ENCODE measurements around the gene PARD3.

The PARD3 gene

DNA sequence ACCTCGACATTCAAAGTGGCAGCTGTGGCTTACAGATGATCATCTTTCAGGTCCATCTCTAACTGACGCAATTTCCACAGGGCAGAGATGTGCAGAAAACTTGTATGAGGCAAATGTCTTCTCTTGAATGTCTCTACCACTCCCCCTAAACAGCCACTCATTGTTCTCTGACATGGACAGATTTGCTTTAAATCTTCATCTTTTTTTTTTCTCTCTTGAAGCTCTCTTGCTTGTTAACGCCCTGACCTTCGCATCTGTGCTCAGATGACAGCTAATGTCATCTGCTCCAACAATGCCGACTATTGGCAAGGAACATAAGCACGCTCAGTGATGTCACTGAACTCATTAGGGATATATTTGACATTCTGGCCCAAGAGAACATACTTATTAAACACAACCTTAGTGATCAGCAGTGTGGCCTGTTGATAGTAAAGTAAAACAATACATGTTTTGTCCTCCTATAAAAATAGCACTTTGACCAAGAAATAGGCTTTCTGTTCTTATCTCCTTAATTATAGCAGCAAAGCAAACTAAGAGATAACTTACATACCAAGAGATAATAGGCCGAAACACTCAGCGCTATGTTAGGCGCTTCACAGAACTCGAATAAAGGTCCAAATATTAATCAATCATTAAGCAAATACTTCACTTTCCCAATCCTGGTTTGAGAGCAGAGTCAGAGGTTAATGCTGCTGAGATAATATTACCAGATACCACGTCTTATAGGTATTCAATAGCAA is 583.5 kb downstream of the PARD3 start:
- H3K9me3 ChIP-seq (ENCODE audit: control insufficient read depth in 2 of 2, low read length in 2 of 2) = no peaks in the 10 kb centered on the region
- no peak overlapping the region for H3K27ac ChIP-seq (ENCODE audit: low read length)
- no peaks in the 10 kb centered on the region for H3K36me3 ChIP-seq (ENCODE audit: control insufficient read depth in 2 of 2, insufficient read depth in 2 of 2, low read length in 2 of 2)
- no peak overlapping the region for H3K4me3 ChIP-seq (ENCODE audit: low read length in 2 of 2)
- H3K4me1 ChIP-seq (ENCODE audit: control insufficient read depth, insufficient read depth, low read length) = no peaks in the 10 kb centered on the region
- H3K27me3 ChIP-seq (ENCODE audit: control insufficient read depth in 1 of 2, insufficient read depth in 2 of 2, low read length in 2 of 2) = no peaks in the 10 kb centered on the region
- H3K9ac ChIP-seq (ENCODE audit: low read length in 2 of 2) = no peak overlapping the region

- H3K4me1 ChIP-seq (ENCODE audit: control insufficient read depth, insufficient read depth, low read length) = no peaks in the 10 kb centered on the region
- H3K27me3 ChIP-seq (ENCODE audit: control insufficient read depth in 1 of 2, insufficient read depth in 2 of 2, low read length in 2 of 2) = no peaks in the 10 kb centered on the region
- H3K9me3 ChIP-seq (ENCODE audit: control insufficient read depth in 2 of 2, low read length in 2 of 2) = no peaks in the 10 kb centered on the region
- no peak overlapping the region for H3K4me3 ChIP-seq (ENCODE audit: low read length in 2 of 2)
- H3K27ac ChIP-seq (ENCODE audit: low read length) = no peak overlapping the region
- no peak overlapping the region for H3K9ac ChIP-seq (ENCODE audit: low read length in 2 of 2)
- H3K36me3 ChIP-seq (ENCODE audit: control insufficient read depth in 2 of 2, insufficient read depth in 2 of 2, low read length in 2 of 2) = no peaks in the 10 kb centered on the region
These were observed 585.2 kb downstream of the PARD3 start for GRCh38 chr10:34229917-34230316.

DNA sequence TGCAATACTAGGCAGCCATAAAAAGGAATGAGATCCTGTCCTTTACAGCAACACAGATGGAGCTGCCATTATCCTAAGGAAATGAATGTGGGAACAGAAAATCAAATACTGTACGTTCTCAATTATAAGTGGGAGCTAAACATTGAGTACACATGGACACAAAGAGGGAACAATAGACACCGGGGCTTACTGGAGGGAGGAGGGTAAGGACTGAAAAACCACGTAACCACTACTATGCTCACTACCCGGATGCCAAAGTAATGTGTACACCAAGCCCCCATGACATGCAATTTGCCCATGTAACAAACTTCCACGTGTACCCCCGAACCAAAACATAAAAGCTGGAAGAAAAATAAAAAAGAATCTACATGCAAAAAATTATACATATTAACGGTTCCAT is 587.0 kb downstream of the PARD3 start:
- Histone ChIP-seq H3K27me3 (ENCODE audit: control insufficient read depth in 1 of 2, insufficient read depth in 2 of 2, low read length in 2 of 2) (no peaks in the 10 kb centered on the region), H3K27ac (ENCODE audit: low read length) (no peak overlapping the region), H3K4me3 (ENCODE audit: low read length in 2 of 2) (no peak overlapping the region), H3K9ac (ENCODE audit: low read length in 2 of 2) (no peak overlapping the region), H3K4me1 (ENCODE audit: control insufficient read depth, insufficient read depth, low read length) (no peaks in the 10 kb centered on the region), H3K36me3 (ENCODE audit: control insufficient read depth in 2 of 2, insufficient read depth in 2 of 2, low read length in 2 of 2) (no peaks in the 10 kb centered on the region), H3K9me3 (ENCODE audit: control insufficient read depth in 2 of 2, low read length in 2 of 2) (no peaks in the 10 kb centered on the region)

DNA sequence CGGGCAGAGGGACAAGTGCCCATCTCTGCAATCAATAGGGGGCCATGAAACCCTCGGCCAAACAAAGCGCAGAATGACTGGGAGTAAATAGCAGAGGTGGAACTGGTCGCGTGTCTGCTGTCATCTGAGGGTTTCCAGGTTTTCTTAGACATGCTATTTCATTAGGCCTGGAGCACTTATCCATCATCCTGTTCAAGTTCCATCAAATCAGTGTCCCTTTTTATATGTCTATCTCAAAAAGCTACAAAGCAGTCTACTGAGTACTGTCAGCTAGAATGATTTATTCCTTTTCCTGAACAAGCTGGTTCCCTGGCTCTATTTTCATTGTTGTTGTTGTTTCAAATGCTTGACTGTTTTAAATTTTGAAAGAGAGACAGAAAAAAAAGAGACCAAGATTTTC is 590.5 kb downstream of the PARD3 start:
- Histone ChIP-seq H3K4me3 (ENCODE audit: low read length in 2 of 2) (no peak overlapping the region), H3K9ac (ENCODE audit: low read length in 2 of 2) (no peak overlapping the region), H3K27me3 (ENCODE audit: control insufficient read depth in 1 of 2, insufficient read depth in 2 of 2, low read length in 2 of 2) (no peaks in the 10 kb centered on the region), H3K9me3 (ENCODE audit: control insufficient read depth in 2 of 2, low read length in 2 of 2) (no peaks in the 10 kb centered on the region), H3K27ac (ENCODE audit: low read length) (no peak overlapping the region), H3K36me3 (ENCODE audit: control insufficient read depth in 2 of 2, insufficient read depth in 2 of 2, low read length in 2 of 2) (peaks cover 2 to 3% of the 10 kb centered on the region in 2 donors), H3K4me1 (ENCODE audit: control insufficient read depth, insufficient read depth, low read length) (no peaks in the 10 kb centered on the region)

DNA sequence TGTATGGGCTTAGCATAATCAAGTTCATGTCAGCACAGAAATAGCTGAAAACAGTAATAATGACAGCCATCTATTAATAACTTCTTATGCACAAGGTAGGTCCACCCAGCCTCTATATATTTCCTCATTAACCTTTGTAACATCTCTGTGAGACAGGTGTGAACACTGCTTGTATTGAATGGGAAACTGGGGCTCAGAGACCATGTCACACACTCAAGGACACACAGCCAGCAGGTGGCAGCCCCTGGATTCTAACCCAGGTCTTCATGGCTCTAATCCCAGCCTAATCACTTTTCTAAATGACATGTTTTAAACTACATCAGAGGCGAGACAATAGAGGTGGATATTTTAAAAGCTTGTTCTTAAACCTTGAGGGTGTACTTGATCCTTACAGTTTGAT is 591.4 kb downstream of the PARD3 start:
- no peaks in the 10 kb centered on the region for H3K27me3 ChIP-seq (ENCODE audit: control insufficient read depth in 1 of 2, insufficient read depth in 2 of 2, low read length in 2 of 2)
- H3K9me3 ChIP-seq (ENCODE audit: control insufficient read depth in 2 of 2, low read length in 2 of 2) = no peaks in the 10 kb centered on the region
- no peak overlapping the region for H3K27ac ChIP-seq (ENCODE audit: low read length)

DNA sequence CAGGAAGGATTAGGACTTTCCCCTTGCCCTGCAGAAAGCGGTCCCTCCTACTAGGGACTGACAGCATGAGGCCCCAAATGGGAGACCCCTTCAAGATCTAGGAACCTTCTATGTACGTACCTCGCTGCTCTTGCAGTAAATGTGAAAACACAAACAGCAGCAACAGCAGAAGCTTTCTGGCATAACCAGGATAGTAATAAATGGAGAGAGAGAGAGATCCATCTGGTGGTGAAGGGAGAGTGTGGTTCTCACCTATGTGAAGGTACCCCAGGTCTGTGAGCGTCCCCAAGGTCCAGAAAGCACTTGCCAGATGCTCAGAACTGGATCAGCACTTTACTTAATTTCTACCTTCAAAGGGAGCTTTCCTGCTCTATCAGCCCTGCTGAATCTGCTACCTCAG is 592.7 kb downstream of the PARD3 start:
- Histone ChIP-seq H3K9ac (ENCODE audit: low read length in 2 of 2) (no peak overlapping the region), H3K27ac (ENCODE audit: low read length) (no peak overlapping the region), H3K4me1 (ENCODE audit: control insufficient read depth, insufficient read depth, low read length) (no peaks in the 10 kb centered on the region), H3K27me3 (ENCODE audit: control insufficient read depth in 1 of 2, insufficient read depth in 2 of 2, low read length in 2 of 2) (no peaks in the 10 kb centered on the region), H3K9me3 (ENCODE audit: control insufficient read depth in 2 of 2, low read length in 2 of 2) (no peaks in the 10 kb centered on the region), H3K4me3 (ENCODE audit: low read length in 2 of 2) (no peak overlapping the region), H3K36me3 (ENCODE audit: control insufficient read depth in 2 of 2, insufficient read depth in 2 of 2, low read length in 2 of 2) (peaks cover 3 to 4% of the 10 kb centered on the region in 2 donors)

More for the DNA sequence above, 591.4 kb downstream of the PARD3 start:
- Histone ChIP-seq H3K36me3 (ENCODE audit: control insufficient read depth in 2 of 2, insufficient read depth in 2 of 2, low read length in 2 of 2) (peaks cover 2 to 3% of the 10 kb centered on the region in 2 donors), H3K4me3 (ENCODE audit: low read length in 2 of 2) (no peak overlapping the region), H3K4me1 (ENCODE audit: control insufficient read depth, insufficient read depth, low read length) (no peaks in the 10 kb centered on the region), H3K9ac (ENCODE audit: low read length in 2 of 2) (no peak overlapping the region)

DNA sequence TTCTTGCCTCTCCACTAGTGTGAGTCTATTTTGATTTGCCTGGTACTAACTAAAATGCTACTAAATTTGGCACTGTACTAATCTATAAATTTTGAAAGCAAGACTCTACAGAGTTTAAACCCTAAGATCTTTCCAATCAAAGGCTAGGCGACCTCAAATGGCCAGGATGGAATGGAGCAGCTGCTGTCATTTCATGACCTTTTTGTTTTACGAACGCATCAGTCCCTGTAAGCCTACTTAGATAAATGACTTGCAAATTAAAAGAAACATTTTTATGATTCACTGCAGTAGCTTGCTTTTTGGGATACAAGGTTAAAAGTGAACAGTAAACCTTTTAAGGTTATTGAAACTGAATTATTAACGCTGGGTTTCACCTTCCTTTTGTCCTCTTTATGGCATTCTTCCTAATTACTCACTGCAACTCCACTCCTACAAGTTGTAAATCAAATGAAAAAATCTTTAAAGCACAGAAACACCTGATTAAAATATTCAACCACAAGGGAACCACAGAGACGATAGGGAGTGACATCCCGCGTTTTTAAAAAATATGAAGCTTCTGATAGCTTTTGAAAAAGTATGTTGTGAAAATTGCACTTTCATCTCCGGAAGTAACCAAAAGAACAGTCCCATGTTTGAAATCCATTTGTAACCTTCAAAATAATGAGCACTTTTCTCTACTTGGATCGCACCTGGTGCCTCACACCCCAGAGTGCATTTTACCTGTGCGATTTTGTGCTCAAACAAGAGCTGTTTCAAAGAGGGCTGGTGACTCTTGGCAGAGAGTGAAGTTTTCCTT is 595.1 kb downstream of the PARD3 start:
- Histone ChIP-seq H3K4me3 (ENCODE audit: low read length in 2 of 2) (no peak overlapping the region), H3K27me3 (ENCODE audit: control insufficient read depth in 1 of 2, insufficient read depth in 2 of 2, low read length in 2 of 2) (no peaks in the 10 kb centered on the region), H3K9ac (ENCODE audit: low read length in 2 of 2) (no peak overlapping the region), H3K9me3 (ENCODE audit: control insufficient read depth in 2 of 2, low read length in 2 of 2) (no peaks in the 10 kb centered on the region), H3K27ac (ENCODE audit: low read length) (no peak overlapping the region), H3K4me1 (ENCODE audit: control insufficient read depth, insufficient read depth, low read length) (no peaks in the 10 kb centered on the region), H3K36me3 (ENCODE audit: control insufficient read depth in 2 of 2, insufficient read depth in 2 of 2, low read length in 2 of 2) (peaks cover 3 to 4% of the 10 kb centered on the region in 2 donors)

GRCh38 chr10:34217524-34217923 is 597.6 kb downstream of the PARD3 start:
- Histone ChIP-seq H3K27me3 (ENCODE audit: control insufficient read depth in 1 of 2, insufficient read depth in 2 of 2, low read length in 2 of 2) (no peaks in the 10 kb centered on the region), H3K36me3 (ENCODE audit: control insufficient read depth in 2 of 2, insufficient read depth in 2 of 2, low read length in 2 of 2) (peaks cover 2 to 4% of the 10 kb centered on the region in 2 donors), H3K9me3 (ENCODE audit: control insufficient read depth in 2 of 2, low read length in 2 of 2) (no peaks in the 10 kb centered on the region), H3K4me1 (ENCODE audit: control insufficient read depth, insufficient read depth, low read length) (no peaks in the 10 kb centered on the region), H3K9ac (ENCODE audit: low read length in 2 of 2) (no peak overlapping the region), H3K27ac (ENCODE audit: low read length) (no peak overlapping the region), H3K4me3 (ENCODE audit: low read length in 2 of 2) (no peak overlapping the region)

- Histone ChIP-seq H3K4me1 (ENCODE audit: control insufficient read depth, insufficient read depth, low read length) (no peaks in the 10 kb centered on the region), H3K9ac (ENCODE audit: low read length in 2 of 2) (no peak overlapping the region), H3K36me3 (ENCODE audit: control insufficient read depth in 2 of 2, insufficient read depth in 2 of 2, low read length in 2 of 2) (peaks cover 0 to 4% of the 10 kb centered on the region in 2 donors), H3K27me3 (ENCODE audit: control insufficient read depth in 1 of 2, insufficient read depth in 2 of 2, low read length in 2 of 2) (no peaks in the 10 kb centered on the region), H3K4me3 (ENCODE audit: low read length in 2 of 2) (no peak overlapping the region), H3K9me3 (ENCODE audit: control insufficient read depth in 2 of 2, low read length in 2 of 2) (no peaks in the 10 kb centered on the region), H3K27ac (ENCODE audit: low read length) (no peak overlapping the region)
These were observed 598.6 kb downstream of the PARD3 start for GRCh38 chr10:34216348-34216945.

GRCh38 chr10:34213805-34214197 is 601.3 kb downstream of the PARD3 start:
- Histone ChIP-seq H3K9ac (ENCODE audit: low read length in 2 of 2) (no peak overlapping the region), H3K4me3 (ENCODE audit: low read length in 2 of 2) (no peak overlapping the region), H3K9me3 (ENCODE audit: control insufficient read depth in 2 of 2, low read length in 2 of 2) (no peaks in the 10 kb centered on the region), H3K27me3 (ENCODE audit: control insufficient read depth in 1 of 2, insufficient read depth in 2 of 2, low read length in 2 of 2) (no peaks in the 10 kb centered on the region), H3K36me3 (ENCODE audit: control insufficient read depth in 2 of 2, insufficient read depth in 2 of 2, low read length in 2 of 2) (peaks cover 0 to 4% of the 10 kb centered on the region in 2 donors), H3K27ac (ENCODE audit: low read length) (no peak overlapping the region), H3K4me1 (ENCODE audit: control insufficient read depth, insufficient read depth, low read length) (no peaks in the 10 kb centered on the region)

Data from stomach smooth muscle (tissue), 2 donors.